Measurements from ENCODE around the gene DLST.

DNA sequence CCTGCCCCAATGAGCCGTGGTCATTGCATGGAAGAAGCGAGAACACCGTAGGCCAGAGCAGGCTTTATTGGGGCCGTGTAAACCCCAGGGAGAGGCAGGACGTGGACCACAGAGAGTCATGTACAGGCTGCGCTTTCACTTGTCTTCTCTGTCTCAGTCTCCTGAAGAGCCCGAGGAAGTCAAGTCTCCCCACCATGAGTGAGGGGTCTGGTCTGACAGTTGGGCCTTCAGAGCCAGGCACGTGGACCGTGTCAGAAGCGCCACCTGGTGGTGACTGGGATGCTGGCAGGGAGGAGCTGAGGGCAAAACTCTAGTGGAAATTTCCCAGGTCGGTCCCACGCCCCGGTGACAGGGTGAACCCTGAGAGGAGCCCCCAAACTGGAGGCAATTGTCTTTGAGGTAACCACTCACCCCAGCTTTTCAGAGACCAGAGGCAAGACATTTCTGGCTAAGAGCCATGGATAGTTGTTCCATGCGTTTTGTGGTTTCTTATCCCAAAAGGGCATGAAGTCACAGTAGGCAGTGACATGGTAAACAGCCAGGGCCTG is 24.0 kb downstream of the DLST start:
- TF ChIP-seq EZH2 (optimal IDR thresholded peaks at IDR 0.05; ENCODE audit: low read depth, low read length) (no peak), EZH2phosphoT487 (IDR thresholded peaks at IDR 0.05; ENCODE audit: low read length) (no peak)
- TF ChIP-seq, protein P1, sequence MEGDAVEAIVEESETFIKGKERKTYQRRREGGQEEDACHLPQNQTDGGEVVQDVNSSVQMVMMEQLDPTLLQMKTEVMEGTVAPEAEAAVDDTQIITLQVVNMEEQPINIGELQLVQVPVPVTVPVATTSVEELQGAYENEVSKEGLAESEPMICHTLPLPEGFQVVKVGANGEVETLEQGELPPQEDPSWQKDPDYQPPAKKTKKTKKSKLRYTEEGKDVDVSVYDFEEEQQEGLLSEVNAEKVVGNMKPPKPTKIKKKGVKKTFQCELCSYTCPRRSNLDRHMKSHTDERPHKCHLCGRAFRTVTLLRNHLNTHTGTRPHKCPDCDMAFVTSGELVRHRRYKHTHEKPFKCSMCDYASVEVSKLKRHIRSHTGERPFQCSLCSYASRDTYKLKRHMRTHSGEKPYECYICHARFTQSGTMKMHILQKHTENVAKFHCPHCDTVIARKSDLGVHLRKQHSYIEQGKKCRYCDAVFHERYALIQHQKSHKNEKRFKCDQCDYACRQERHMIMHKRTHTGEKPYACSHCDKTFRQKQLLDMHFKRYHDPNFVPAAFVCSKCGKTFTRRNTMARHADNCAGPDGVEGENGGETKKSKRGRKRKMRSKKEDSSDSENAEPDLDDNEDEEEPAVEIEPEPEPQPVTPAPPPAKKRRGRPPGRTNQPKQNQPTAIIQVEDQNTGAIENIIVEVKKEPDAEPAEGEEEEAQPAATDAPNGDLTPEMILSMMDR (IDR thresholded peaks at IDR 0.05; ENCODE audit: low read length): peak; percentile 71
